GM12878 (cell line): Measurements from ENCODE around the gene OPRL1. TPM values are rescaled to one million over a fixed set of nuclear protein-coding genes. Genes with fewer than 3 reads are reported as not detected.

Experiments
- BACH1 ChIP-seq: fragments of 450-650 bp; IDR thresholded peaks from 2 replicates; pipeline ENCODE4 v1.6.1; 2017; ENCODE audit warnings: mild to moderate bottlenecking, borderline replicate concordance
- FOS ChIP-seq: IDR thresholded peaks from 3 replicates; pipeline ENCODE4 v1.6.1; 2011; ENCODE audit warnings: borderline replicate concordance; ENCODE audit not compliant: insufficient read length; ENCODE audit errors: extremely low read depth
- FOXK2 ChIP-seq: fragments of 450-650 bp; IDR thresholded peaks from 2 replicates; pipeline ENCODE4 v1.6.1; 2017; ENCODE audit warnings: mild to moderate bottlenecking, moderate library complexity
- FOXM1 ChIP-seq: IDR thresholded peaks from 2 replicates; pipeline ENCODE4 v1.6.1; 2012; ENCODE audit warnings: low read depth, mild to moderate bottlenecking, inconsistent platforms, low read length, moderate library complexity
- KDM1A ChIP-seq: fragments of 200-600 bp; sonication (generic); IDR thresholded peaks from 2 replicates; pipeline ENCODE4 v1.6.1; 2016; ENCODE audit warnings: borderline replicate concordance
- MYB ChIP-seq: fragments of 150-350 bp; IDR thresholded peaks from 2 replicates; pipeline ENCODE4 v1.6.1; 2014; ENCODE audit warnings: mild to moderate bottlenecking, low read depth, low read length, borderline replicate concordance
- NR2C1 ChIP-seq: fragments of 450-650 bp; IDR thresholded peaks from 2 replicates; pipeline ENCODE4 v1.6.1; 2017; ENCODE audit warnings: antibody characterized with exemption, mild to moderate bottlenecking, moderate library complexity
- PAX5 ChIP-seq: IDR thresholded peaks from 2 replicates; pipeline ENCODE4 v1.6.1; 2011; ENCODE audit warnings: low read depth, low read length, borderline replicate concordance
- YBX1 ChIP-seq: fragments of 450-650 bp; IDR thresholded peaks from 2 replicates; pipeline ENCODE4 v1.6.1; 2016; ENCODE audit warnings: antibody characterized with exemption
- YY1 ChIP-seq: IDR thresholded peaks from 2 replicates; pipeline ENCODE4 v1.6.1; 2011; ENCODE audit warnings: low read depth, mild to moderate bottlenecking, low read length
- polyA plus RNA-seq, 11 experiments: library from polyadenylated mRNA; depleted of rRNA in 4 of 11; unstranded in 6 of 11; stranded (reverse) in 5 of 11; fragments of >200 nt; fragmentation: Nextera tagmentation in 4 of 11; fragmentation: Illumina TruSeq in 1 of 11; extraction: Ambion mirVana in 4 of 11; extraction: Trizol in 1 of 11; gene quantifications; 1 replicate in 1 of 11; 2 replicates in 10 of 11; pipeline versions ENCODE4 v1.2.1 to v1.2.3, GENCODE V29; 2011 to 2016; ENCODE audit warnings: inconsistent platforms in 2 of 11, missing spikeins in 2 of 11, low read depth in 1 of 11
- total RNA-seq, 4 experiments: library from RNA; depleted of rRNA in 3 of 4; stranded (reverse); fragments of >200 nt in 3 of 4; fragmentation: Illumina TruSeq in 1 of 4; extraction: Trizol in 1 of 4; gene quantifications; 2 replicates each; pipeline versions ENCODE4 v1.2.1 to v1.2.3, GENCODE V29; 2013 to 2021
- TF ChIP-seq, protein P1 (sequence below): IDR thresholded peaks from 2 replicates; pipeline ENCODE4 v1.6.1; 2012; ENCODE audit warnings: low read depth, low read length, improper control_type of control experiment
- TF ChIP-seq, protein P2 (sequence below): fragments of 450-650 bp; formaldehyde crosslinking; IDR thresholded peaks from 2 replicates; pipeline ENCODE4 v1.5.0; 2022; ENCODE audit warnings: mild to moderate bottlenecking, missing genetic modification characterization
- TF ChIP-seq, protein P3 (sequence below): fragments of 450-650 bp; IDR thresholded peaks from 2 replicates; pipeline ENCODE4 v1.6.1; 2017; ENCODE audit warnings: mild to moderate bottlenecking, moderate library complexity
- TF ChIP-seq, protein P4 (sequence below): fragments of 450-650 bp; IDR thresholded peaks from 2 replicates; pipeline ENCODE4 v1.6.1; 2016; ENCODE audit warnings: mild to moderate bottlenecking
- TF ChIP-seq, protein P5 (sequence below): fragments of 150-350 bp; IDR thresholded peaks from 2 replicates; pipeline ENCODE4 v1.6.1; 2016; ENCODE audit warnings: low read depth, low read length

The OPRL1 gene
- total and polyA plus RNA-seq, 10 of the 15 experiments (the other 5 are each of a cell fraction or from before 2014, with no cell fraction given), result 0.04 to 0.41 (median 0.24) TPM; not detected in 1

DNA sequence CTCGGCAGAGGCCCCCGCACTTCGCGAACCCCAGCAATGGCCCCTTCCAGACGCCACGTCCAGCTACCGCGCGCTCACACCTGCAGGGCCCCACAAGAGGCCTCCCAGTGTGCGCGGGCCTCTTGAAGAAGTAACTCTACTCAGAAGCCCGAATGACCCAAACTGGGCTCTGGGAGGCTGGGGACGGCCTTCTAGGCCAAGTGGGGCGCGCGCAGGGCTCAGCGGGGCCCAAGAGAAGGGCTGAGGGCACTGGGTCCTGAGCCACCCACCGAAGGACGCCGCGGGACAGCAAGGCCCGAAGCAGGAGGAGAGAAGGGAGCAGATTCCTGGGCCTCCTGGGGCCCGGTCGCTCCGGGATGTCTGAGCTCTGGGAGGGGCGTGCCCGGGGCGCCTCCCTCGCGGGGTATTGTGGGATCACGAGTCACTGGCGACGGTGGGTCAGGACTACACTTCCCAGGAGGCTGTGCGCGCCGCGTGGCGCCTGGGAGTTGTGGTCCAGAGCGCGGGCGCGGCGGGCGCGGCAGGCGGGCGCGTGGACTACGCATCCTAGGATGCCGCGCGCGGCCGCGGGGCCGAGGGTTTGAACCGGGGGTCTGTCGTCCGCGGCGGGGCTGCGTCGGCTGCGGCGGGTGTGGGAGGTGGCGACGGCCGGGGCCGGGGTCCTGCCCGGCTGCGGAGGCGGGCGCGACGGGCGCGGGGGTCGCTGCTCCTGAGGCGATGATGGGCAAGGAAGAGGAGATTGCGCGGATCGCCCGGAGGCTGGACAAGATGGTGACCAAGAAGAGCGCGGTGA lies 17.1 kb upstream of the OPRL1 start, which contains the start of gene TCEA2 (continued):
- TF ChIP-seq BACH1 (no peak), YBX1 (no peak), FOXK2 (no peak), FOXM1 (no peak), PAX5 (no peak), FOS (no peak), KDM1A (no peak), NR2C1 (peak; percentile 93), YY1 (peak; percentile 89), MYB (no peak)
- TF ChIP-seq, protein P1, sequence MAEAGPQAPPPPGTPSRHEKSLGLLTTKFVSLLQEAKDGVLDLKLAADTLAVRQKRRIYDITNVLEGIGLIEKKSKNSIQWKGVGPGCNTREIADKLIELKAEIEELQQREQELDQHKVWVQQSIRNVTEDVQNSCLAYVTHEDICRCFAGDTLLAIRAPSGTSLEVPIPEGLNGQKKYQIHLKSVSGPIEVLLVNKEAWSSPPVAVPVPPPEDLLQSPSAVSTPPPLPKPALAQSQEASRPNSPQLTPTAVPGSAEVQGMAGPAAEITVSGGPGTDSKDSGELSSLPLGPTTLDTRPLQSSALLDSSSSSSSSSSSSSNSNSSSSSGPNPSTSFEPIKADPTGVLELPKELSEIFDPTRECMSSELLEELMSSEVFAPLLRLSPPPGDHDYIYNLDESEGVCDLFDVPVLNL, result peak; percentile 28; the same call in 1 of the 2 replicates
- TF ChIP-seq, protein P2, sequence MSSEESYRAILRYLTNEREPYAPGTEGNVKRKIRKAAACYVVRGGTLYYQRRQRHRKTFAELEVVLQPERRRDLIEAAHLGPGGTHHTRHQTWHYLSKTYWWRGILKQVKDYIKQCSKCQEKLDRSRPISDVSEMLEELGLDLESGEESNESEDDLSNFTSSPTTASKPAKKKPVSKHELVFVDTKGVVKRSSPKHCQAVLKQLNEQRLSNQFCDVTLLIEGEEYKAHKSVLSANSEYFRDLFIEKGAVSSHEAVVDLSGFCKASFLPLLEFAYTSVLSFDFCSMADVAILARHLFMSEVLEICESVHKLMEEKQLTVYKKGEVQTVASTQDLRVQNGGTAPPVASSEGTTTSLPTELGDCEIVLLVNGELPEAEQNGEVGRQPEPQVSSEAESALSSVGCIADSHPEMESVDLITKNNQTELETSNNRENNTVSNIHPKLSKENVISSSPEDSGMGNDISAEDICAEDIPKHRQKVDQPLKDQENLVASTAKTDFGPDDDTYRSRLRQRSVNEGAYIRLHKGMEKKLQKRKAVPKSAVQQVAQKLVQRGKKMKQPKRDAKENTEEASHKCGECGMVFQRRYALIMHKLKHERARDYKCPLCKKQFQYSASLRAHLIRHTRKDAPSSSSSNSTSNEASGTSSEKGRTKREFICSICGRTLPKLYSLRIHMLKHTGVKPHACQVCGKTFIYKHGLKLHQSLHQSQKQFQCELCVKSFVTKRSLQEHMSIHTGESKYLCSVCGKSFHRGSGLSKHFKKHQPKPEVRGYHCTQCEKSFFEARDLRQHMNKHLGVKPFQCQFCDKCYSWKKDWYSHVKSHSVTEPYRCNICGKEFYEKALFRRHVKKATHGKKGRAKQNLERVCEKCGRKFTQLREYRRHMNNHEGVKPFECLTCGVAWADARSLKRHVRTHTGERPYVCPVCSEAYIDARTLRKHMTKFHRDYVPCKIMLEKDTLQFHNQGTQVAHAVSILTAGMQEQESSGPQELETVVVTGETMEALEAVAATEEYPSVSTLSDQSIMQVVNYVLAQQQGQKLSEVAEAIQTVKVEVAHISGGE (CRISPR knock-in tag), result no peak
- TF ChIP-seq, protein P3, sequence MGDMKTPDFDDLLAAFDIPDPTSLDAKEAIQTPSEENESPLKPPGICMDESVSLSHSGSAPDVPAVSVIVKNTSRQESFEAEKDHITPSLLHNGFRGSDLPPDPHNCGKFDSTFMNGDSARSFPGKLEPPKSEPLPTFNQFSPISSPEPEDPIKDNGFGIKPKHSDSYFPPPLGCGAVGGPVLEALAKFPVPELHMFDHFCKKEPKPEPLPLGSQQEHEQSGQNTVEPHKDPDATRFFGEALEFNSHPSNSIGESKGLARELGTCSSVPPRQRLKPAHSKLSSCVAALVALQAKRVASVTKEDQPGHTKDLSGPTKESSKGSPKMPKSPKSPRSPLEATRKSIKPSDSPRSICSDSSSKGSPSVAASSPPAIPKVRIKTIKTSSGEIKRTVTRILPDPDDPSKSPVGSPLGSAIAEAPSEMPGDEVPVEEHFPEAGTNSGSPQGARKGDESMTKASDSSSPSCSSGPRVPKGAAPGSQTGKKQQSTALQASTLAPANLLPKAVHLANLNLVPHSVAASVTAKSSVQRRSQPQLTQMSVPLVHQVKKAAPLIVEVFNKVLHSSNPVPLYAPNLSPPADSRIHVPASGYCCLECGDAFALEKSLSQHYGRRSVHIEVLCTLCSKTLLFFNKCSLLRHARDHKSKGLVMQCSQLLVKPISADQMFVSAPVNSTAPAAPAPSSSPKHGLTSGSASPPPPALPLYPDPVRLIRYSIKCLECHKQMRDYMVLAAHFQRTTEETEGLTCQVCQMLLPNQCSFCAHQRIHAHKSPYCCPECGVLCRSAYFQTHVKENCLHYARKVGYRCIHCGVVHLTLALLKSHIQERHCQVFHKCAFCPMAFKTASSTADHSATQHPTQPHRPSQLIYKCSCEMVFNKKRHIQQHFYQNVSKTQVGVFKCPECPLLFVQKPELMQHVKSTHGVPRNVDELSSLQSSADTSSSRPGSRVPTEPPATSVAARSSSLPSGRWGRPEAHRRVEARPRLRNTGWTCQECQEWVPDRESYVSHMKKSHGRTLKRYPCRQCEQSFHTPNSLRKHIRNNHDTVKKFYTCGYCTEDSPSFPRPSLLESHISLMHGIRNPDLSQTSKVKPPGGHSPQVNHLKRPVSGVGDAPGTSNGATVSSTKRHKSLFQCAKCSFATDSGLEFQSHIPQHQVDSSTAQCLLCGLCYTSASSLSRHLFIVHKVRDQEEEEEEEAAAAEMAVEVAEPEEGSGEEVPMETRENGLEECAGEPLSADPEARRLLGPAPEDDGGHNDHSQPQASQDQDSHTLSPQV, result no peak
- TF ChIP-seq, protein P4, sequence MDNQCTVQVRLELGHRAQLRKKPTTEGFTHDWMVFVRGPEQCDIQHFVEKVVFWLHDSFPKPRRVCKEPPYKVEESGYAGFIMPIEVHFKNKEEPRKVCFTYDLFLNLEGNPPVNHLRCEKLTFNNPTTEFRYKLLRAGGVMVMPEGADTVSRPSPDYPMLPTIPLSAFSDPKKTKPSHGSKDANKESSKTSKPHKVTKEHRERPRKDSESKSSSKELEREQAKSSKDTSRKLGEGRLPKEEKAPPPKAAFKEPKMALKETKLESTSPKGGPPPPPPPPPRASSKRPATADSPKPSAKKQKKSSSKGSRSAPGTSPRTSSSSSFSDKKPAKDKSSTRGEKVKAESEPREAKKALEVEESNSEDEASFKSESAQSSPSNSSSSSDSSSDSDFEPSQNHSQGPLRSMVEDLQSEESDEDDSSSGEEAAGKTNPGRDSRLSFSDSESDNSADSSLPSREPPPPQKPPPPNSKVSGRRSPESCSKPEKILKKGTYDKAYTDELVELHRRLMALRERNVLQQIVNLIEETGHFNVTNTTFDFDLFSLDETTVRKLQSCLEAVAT, result peak; percentile 49
- TF ChIP-seq, protein P5, sequence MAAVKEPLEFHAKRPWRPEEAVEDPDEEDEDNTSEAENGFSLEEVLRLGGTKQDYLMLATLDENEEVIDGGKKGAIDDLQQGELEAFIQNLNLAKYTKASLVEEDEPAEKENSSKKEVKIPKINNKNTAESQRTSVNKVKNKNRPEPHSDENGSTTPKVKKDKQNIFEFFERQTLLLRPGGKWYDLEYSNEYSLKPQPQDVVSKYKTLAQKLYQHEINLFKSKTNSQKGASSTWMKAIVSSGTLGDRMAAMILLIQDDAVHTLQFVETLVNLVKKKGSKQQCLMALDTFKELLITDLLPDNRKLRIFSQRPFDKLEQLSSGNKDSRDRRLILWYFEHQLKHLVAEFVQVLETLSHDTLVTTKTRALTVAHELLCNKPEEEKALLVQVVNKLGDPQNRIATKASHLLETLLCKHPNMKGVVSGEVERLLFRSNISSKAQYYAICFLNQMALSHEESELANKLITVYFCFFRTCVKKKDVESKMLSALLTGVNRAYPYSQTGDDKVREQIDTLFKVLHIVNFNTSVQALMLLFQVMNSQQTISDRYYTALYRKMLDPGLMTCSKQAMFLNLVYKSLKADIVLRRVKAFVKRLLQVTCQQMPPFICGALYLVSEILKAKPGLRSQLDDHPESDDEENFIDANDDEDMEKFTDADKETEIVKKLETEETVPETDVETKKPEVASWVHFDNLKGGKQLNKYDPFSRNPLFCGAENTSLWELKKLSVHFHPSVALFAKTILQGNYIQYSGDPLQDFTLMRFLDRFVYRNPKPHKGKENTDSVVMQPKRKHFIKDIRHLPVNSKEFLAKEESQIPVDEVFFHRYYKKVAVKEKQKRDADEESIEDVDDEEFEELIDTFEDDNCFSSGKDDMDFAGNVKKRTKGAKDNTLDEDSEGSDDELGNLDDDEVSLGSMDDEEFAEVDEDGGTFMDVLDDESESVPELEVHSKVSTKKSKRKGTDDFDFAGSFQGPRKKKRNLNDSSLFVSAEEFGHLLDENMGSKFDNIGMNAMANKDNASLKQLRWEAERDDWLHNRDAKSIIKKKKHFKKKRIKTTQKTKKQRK, result no peak
